Tibial nerve (tissue), 4 donors: ENCODE measurements around the gene GUCY1A1. TPM values are rescaled to one million over a fixed set of nuclear protein-coding genes. Genes with fewer than 3 reads are reported as not detected.

Source experiments
- DNase-seq, 2 donors: peaks; one replicate each; pipeline ENCODE4 v3.0.0-alpha.2; 2019; ENCODE audit warnings: low spot score in 2 of 2
- H3K27ac ChIP-seq, 4 donors: fragments of 200-600 bp; sonication (generic) in 3 of 4; one replicate each; pipeline ENCODE4 v1.5.1; 2017 to 2019; ENCODE audit warnings: mild to moderate bottlenecking in 1 of 4
- H3K27me3 ChIP-seq, 2 donors: fragments of 200-600 bp; sonication (generic) in 1 of 2; one replicate each; pipeline versions ENCODE4 v1.5.1 to v1.6.0; 2017 to 2019
- H3K36me3 ChIP-seq, 3 donors: fragments of 200-600 bp; sonication (generic); one replicate each; pipeline ENCODE4 v1.5.1; 2018 to 2019
- H3K4me1 ChIP-seq, 4 donors: fragments of 200-600 bp; sonication (generic) in 3 of 4; one replicate each; pipeline ENCODE4 v1.5.1; 2017 to 2019
- H3K4me3 ChIP-seq, 4 donors: fragments of 200-600 bp; sonication (generic) in 3 of 4; one replicate each; pipeline ENCODE4 v1.5.1; 2017 to 2019; ENCODE audit warnings: mild to moderate bottlenecking in 1 of 4, moderate library complexity in 1 of 4
- H3K9me3 ChIP-seq, 4 donors: fragments of 200-600 bp; sonication (generic) in 3 of 4; one replicate each; pipeline ENCODE4 v1.5.1; 2017 to 2019
- CTCF ChIP-seq, 5 experiments: fragments of 200-600 bp in 3 of 5; fragments of 450-650 bp in 2 of 5; sonication (generic) in 3 of 5; IDR thresholded peaks; one replicate each; pipeline ENCODE4 v1.5.1; 2016 to 2019; ENCODE audit warnings: antibody characterized with exemption in 5 of 5, mild to moderate bottlenecking in 3 of 5, moderate library complexity in 2 of 5
- EP300 ChIP-seq, 2 donors: sonication (generic); formaldehyde crosslinking; IDR thresholded peaks; one replicate each; pipeline ENCODE4 v1.6.1; 2017; ENCODE audit warnings: antibody characterized with exemption in 2 of 2, mild to moderate bottlenecking in 1 of 2
- POLR2A ChIP-seq, 2 donors: fragments of 450-650 bp; IDR thresholded peaks; one replicate each; pipeline ENCODE4 v1.6.1; 2017; ENCODE audit warnings: antibody characterized with exemption in 2 of 2, mild to moderate bottlenecking in 2 of 2, moderate library complexity in 2 of 2
- WGBS, 2 donors: methylation state at CpG; one replicate each; pipeline ENCODE4 v1.1.5; 2018; 5-methylcytosine and 5-hydroxymethylcytosine counted together
- total RNA-seq, 4 donors: library from RNA; depleted of rRNA; stranded (reverse); fragments of >200 nt; gene quantifications; one replicate each; pipeline ENCODE4 v1.1.0, GENCODE V29; 2016

Gene GUCY1A1
- total RNA-seq, 4 donors from 2014 or later: 6.7 to 20.3 (median 9.3) TPM

- Histone ChIP-seq H3K27me3 (no peaks in the 10 kb centered on the region), H3K9me3 (no peaks in the 10 kb centered on the region), H3K4me1 (no peaks in the 10 kb centered on the region), H3K36me3 (no peaks in the 10 kb centered on the region), H3K4me3 (no peak overlapping the region), H3K27ac (no peak overlapping the region)
- 82 to 84% methylated on average over 2 of the region's 2 CpGs for WGBS, 2 donors
- TF ChIP-seq POLR2A (IDR thresholded peaks at IDR 0.05): no peak
- no peak for TF ChIP-seq CTCF (IDR thresholded peaks at IDR 0.05)
- TF ChIP-seq EP300 (IDR thresholded peaks at IDR 0.05): no peak
- no peak for DNase-seq
Observed at GRCh38 chr4:155769090-155769489, 102.4 kb downstream of the GUCY1A1 start.

GRCh38 chr4:155772459-155773195, 106.0 kb downstream of the GUCY1A1 start:
- H3K4me3 ChIP-seq: no peak overlapping the region
- no peaks in the 10 kb centered on the region for H3K27me3 ChIP-seq
- peaks cover 0 to under 1% (median 0%) of the 10 kb centered on the region in 4 donors for H3K4me1 ChIP-seq
- no peak for TF ChIP-seq EP300 (IDR thresholded peaks at IDR 0.05)
- TF ChIP-seq CTCF (IDR thresholded peaks at IDR 0.05): no peak
- TF ChIP-seq POLR2A (IDR thresholded peaks at IDR 0.05): no peak
- no peak for DNase-seq
- no peak overlapping the region for H3K27ac ChIP-seq
- peaks cover 0 to 7% (median 0%) of the 10 kb centered on the region in 3 donors for H3K36me3 ChIP-seq
- no peaks in the 10 kb centered on the region for H3K9me3 ChIP-seq
- 87 to 89% methylated on average over 8 of the region's 8 CpGs for WGBS, 2 donors

GRCh38 chr4:155773196-155773800, 106.7 kb downstream of the GUCY1A1 start:
- Histone ChIP-seq H3K36me3 (peaks cover 0 to 7% (median 0%) of the 10 kb centered on the region in 3 donors), H3K9me3 (no peaks in the 10 kb centered on the region), H3K4me1 (peaks cover 0 to 5% (median 2%) of the 10 kb centered on the region in 4 donors), H3K4me3 (no peak overlapping the region), H3K27ac (no peak overlapping the region), H3K27me3 (no peaks in the 10 kb centered on the region)
- DNase-seq: no peak
- TF ChIP-seq POLR2A (IDR thresholded peaks at IDR 0.05): no peak
- WGBS, 2 donors: 91 to 92% methylated on average over 4 of the region's 4 CpGs

DNA sequence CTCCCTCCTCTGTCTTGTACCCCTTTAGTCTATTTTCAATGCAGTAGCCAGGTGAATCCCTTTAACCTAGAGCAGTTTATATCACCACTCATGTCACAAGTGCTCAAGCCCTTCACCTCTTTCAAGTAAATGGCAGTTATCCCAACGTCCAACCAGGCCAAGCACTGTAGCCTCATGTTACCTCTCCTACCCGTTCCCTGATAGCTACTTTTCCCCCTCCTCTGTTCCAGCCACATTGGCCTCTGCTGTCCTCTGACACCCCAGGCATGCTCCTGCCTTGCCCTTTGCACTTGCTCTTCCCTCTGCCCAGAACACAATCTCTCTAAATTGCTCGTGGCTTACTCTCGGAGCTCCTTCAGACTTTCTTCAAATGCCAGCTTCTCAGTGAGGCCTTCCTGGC, 107.4 kb downstream of the GUCY1A1 start:
- 70 to 73% methylated on average over 4 of the region's 4 CpGs for WGBS, 2 donors
- Histone ChIP-seq H3K4me3 (no peak overlapping the region), H3K27me3 (no peaks in the 10 kb centered on the region), H3K4me1 (peaks cover 0 to 9% (median 3%) of the 10 kb centered on the region in 4 donors), H3K36me3 (peaks cover 0 to 7% (median 0%) of the 10 kb centered on the region in 3 donors), H3K27ac (no peak overlapping the region), H3K9me3 (no peaks in the 10 kb centered on the region)
- TF ChIP-seq EP300 (IDR thresholded peaks at IDR 0.05) (no peak), CTCF (IDR thresholded peaks at IDR 0.05) (no peak), POLR2A (IDR thresholded peaks at IDR 0.05) (no peak)
- no peak for DNase-seq

- no peaks in the 10 kb centered on the region for H3K9me3 ChIP-seq
- H3K27me3 ChIP-seq: no peaks in the 10 kb centered on the region
- DNase-seq: no peak
- WGBS, 2 donors: 38 to 43% methylated on average over 3 of the region's 3 CpGs
- no peak overlapping the region for H3K27ac ChIP-seq
- no peak for TF ChIP-seq CTCF (IDR thresholded peaks at IDR 0.05)
- peaks cover 0 to 7% (median 0%) of the 10 kb centered on the region in 3 donors for H3K36me3 ChIP-seq
- H3K4me3 ChIP-seq: no peak overlapping the region
- peaks cover 0 to 9% (median 3%) of the 10 kb centered on the region in 4 donors for H3K4me1 ChIP-seq
Observed at GRCh38 chr4:155777971-155778735, 111.5 kb downstream of the GUCY1A1 start.
